ENCODE measurements around the gene AOC3.
"Not testable (repeated sequence)": the region's sequence is repeated elsewhere in the genome, so short reads cannot be mapped to it uniquely, and the experiment has no call there.

AOC3 gene

DNA sequence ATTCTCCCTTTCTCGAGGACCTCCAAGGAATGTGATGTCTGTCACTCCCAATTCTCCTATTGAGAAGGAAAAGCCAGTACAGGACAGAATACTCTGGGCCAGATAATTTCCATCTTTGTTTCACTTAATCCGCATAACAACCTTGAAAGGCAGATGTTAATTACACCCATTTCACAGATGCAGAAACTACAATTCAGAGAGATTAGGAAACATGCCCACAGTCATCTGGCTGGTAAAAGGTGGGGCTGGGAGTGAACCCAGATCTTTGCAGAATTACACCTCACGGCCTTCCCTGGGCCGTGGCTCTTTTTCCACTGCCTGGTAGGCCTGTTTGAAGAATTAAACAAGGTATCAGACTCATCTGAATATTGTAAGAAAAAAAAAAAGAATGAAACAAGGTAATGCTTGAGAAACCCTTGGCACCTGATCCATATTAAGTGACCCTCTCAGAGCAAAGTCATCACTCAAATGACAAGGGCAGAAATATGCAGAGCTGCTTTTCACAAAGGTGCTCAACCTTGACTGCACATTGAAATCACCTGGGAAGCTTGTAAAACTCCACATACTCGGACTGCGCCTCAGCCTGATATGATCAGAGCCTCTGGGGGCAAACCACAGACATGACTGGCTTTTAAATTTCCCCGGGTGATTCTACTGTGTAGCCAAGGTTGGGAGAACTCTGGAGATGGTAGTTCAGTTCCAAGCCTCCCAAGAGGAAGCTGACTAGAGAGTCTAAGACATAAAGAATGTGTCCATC lies 33.0 kb downstream of the AOC3 start:
- Histone ChIP-seq H3K4me1 (ENCODE audit: insufficient read depth, low read length, poor library complexity, severe bottlenecking) (no peaks in the 10 kb centered on the region), H4K20me1 (ENCODE audit: insufficient read depth, low read length, poor library complexity, severe bottlenecking) (no peaks in the 10 kb centered on the region), H3K79me2 (ENCODE audit: insufficient read depth, low read length) (no peaks in the 10 kb centered on the region), H3F3A (ENCODE audit: low read depth) (no peaks in the 10 kb centered on the region), H2AFZ (ENCODE audit: low read length) (no peak overlapping the region), H3K9ac (ENCODE audit: low read depth, low read length, poor library complexity, severe bottlenecking) (no peak overlapping the region), H3K36me3 (ENCODE audit: insufficient read depth, low read length) (no peaks in the 10 kb centered on the region), H3K4me3 (ENCODE audit: low read length, poor library complexity, severe bottlenecking) (no peak overlapping the region), H3K4me2 (ENCODE audit: low read depth, low read length, poor library complexity, severe bottlenecking) (no peak overlapping the region), H3K9me3 (ENCODE audit: insufficient read depth, low read depth, low read length) (no peaks in the 10 kb centered on the region), H3K9me2 (replicated peaks; ENCODE audit: low read depth, low read length) (no peaks in the 10 kb centered on the region), H3K27me3 (ENCODE audit: insufficient read depth, low read length, poor library complexity, severe bottlenecking) (no peaks in the 10 kb centered on the region)
- no peak for TF ChIP-seq EZH2phosphoT487 (IDR thresholded peaks at IDR 0.05; ENCODE audit: borderline replicate concordance)
- TF ChIP-seq, protein P1, sequence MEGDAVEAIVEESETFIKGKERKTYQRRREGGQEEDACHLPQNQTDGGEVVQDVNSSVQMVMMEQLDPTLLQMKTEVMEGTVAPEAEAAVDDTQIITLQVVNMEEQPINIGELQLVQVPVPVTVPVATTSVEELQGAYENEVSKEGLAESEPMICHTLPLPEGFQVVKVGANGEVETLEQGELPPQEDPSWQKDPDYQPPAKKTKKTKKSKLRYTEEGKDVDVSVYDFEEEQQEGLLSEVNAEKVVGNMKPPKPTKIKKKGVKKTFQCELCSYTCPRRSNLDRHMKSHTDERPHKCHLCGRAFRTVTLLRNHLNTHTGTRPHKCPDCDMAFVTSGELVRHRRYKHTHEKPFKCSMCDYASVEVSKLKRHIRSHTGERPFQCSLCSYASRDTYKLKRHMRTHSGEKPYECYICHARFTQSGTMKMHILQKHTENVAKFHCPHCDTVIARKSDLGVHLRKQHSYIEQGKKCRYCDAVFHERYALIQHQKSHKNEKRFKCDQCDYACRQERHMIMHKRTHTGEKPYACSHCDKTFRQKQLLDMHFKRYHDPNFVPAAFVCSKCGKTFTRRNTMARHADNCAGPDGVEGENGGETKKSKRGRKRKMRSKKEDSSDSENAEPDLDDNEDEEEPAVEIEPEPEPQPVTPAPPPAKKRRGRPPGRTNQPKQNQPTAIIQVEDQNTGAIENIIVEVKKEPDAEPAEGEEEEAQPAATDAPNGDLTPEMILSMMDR (conservative IDR thresholded peaks at IDR 0.05; ENCODE audit: low read length) = no peak

DNA sequence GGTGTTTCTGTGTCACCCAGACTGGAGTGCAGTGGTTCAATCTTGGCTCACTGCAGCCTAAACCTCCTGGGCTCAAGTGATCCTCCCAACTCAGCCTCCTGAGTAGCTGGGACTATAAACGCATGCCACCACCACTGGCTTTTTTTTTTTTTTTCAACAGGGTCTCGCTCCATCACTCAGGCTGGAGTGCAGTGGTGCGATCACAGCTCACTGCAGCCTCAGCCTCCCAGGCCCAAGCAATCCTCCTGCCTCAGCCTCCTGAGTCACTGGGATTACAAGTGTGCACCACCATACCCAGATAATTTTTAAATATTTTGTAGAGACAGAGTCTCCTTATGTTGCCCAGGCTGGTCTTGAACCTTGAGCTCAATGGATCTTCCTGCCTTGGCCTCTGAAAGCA lies 34.8 kb downstream of the AOC3 start:
- not testable (repeated sequence) for H2AFZ ChIP-seq (ENCODE audit: low read length); H3K4me1 ChIP-seq (ENCODE audit: insufficient read depth, low read length, poor library complexity, severe bottlenecking); H3K4me3 ChIP-seq (ENCODE audit: low read length, poor library complexity, severe bottlenecking); H3K9me2 ChIP-seq (replicated peaks; ENCODE audit: low read depth, low read length); H4K20me1 ChIP-seq (ENCODE audit: insufficient read depth, low read length, poor library complexity, severe bottlenecking); H3K9ac ChIP-seq (ENCODE audit: low read depth, low read length, poor library complexity, severe bottlenecking); H3K27me3 ChIP-seq (ENCODE audit: insufficient read depth, low read length, poor library complexity, severe bottlenecking); H3K36me3 ChIP-seq (ENCODE audit: insufficient read depth, low read length); H3K4me2 ChIP-seq (ENCODE audit: low read depth, low read length, poor library complexity, severe bottlenecking); H3F3A ChIP-seq (ENCODE audit: low read depth); H3K79me2 ChIP-seq (ENCODE audit: insufficient read depth, low read length); H3K9me3 ChIP-seq (ENCODE audit: insufficient read depth, low read depth, low read length)

GRCh38 chr17:42886283-42887176 lies 35.5 kb downstream of the AOC3 start:
- TF ChIP-seq EZH2phosphoT487 (IDR thresholded peaks at IDR 0.05; ENCODE audit: borderline replicate concordance) = no peak
- no peak overlapping the region for H3K4me2 ChIP-seq (ENCODE audit: low read depth, low read length, poor library complexity, severe bottlenecking)
- no peak overlapping the region for H3K9ac ChIP-seq (ENCODE audit: low read depth, low read length, poor library complexity, severe bottlenecking)
- H3K36me3 ChIP-seq (ENCODE audit: insufficient read depth, low read length) = no peaks in the 10 kb centered on the region
- no peaks in the 10 kb centered on the region for H3K4me1 ChIP-seq (ENCODE audit: insufficient read depth, low read length, poor library complexity, severe bottlenecking)
- H3F3A ChIP-seq (ENCODE audit: low read depth) = no peaks in the 10 kb centered on the region
- no peaks in the 10 kb centered on the region for H3K9me3 ChIP-seq (ENCODE audit: insufficient read depth, low read depth, low read length)
- H2AFZ ChIP-seq (ENCODE audit: low read length) = no peak overlapping the region; the same call in 1 of the 2 replicates
- H3K27me3 ChIP-seq (ENCODE audit: insufficient read depth, low read length, poor library complexity, severe bottlenecking) = no peaks in the 10 kb centered on the region
- H3K4me3 ChIP-seq (ENCODE audit: low read length, poor library complexity, severe bottlenecking) = no peak overlapping the region
- H3K79me2 ChIP-seq (ENCODE audit: insufficient read depth, low read length) = no peaks in the 10 kb centered on the region
- no peaks in the 10 kb centered on the region for H4K20me1 ChIP-seq (ENCODE audit: insufficient read depth, low read length, poor library complexity, severe bottlenecking)
- H3K9me2 ChIP-seq (replicated peaks; ENCODE audit: low read depth, low read length) = no peaks in the 10 kb centered on the region

GRCh38 chr17:42889809-42890208 lies 38.8 kb downstream of the AOC3 start:
- H4K20me1 ChIP-seq (ENCODE audit: insufficient read depth, low read length, poor library complexity, severe bottlenecking) = no peaks in the 10 kb centered on the region
- no peaks in the 10 kb centered on the region for H3K79me2 ChIP-seq (ENCODE audit: insufficient read depth, low read length)
- H3K36me3 ChIP-seq (ENCODE audit: insufficient read depth, low read length) = no peaks in the 10 kb centered on the region
- H3F3A ChIP-seq (ENCODE audit: low read depth) = no peaks in the 10 kb centered on the region
- no peaks in the 10 kb centered on the region for H3K9me2 ChIP-seq (replicated peaks; ENCODE audit: low read depth, low read length)
- H3K4me2 ChIP-seq (ENCODE audit: low read depth, low read length, poor library complexity, severe bottlenecking) = no peak overlapping the region
- no peaks in the 10 kb centered on the region for H3K4me1 ChIP-seq (ENCODE audit: insufficient read depth, low read length, poor library complexity, severe bottlenecking)
- no peaks in the 10 kb centered on the region for H3K9me3 ChIP-seq (ENCODE audit: insufficient read depth, low read depth, low read length)
- no peak overlapping the region for H2AFZ ChIP-seq (ENCODE audit: low read length)
- H3K9ac ChIP-seq (ENCODE audit: low read depth, low read length, poor library complexity, severe bottlenecking) = no peak overlapping the region
- TF ChIP-seq, protein P1 (conservative IDR thresholded peaks at IDR 0.05; ENCODE audit: low read length) = no peak
- TF ChIP-seq EZH2phosphoT487 (IDR thresholded peaks at IDR 0.05; ENCODE audit: borderline replicate concordance) = no peak
- H3K4me3 ChIP-seq (ENCODE audit: low read length, poor library complexity, severe bottlenecking) = no peak overlapping the region
- no peaks in the 10 kb centered on the region for H3K27me3 ChIP-seq (ENCODE audit: insufficient read depth, low read length, poor library complexity, severe bottlenecking)
